Right lobe of liver (tissue), 6 donors: ENCODE measurements around the gene LCE6A. TPM values are rescaled to one million over a fixed set of nuclear protein-coding genes. Genes with fewer than 3 reads are reported as not detected.

ENCODE experiments used
- ATAC-seq, 4 donors: fragments of 200-7000 bp; cut with Tn5 transposase; one replicate each; pipeline ENCODE4 v1.9.1; 2020; ENCODE audit warnings: mild to moderate bottlenecking in 4 of 4, moderate library complexity in 4 of 4
- DNase-seq, 3 donors: peaks; one replicate each; pipeline ENCODE4 v3.0.0-alpha.2; 2020
- H3K27ac ChIP-seq, 3 donors: fragments of 200-600 bp; one replicate each; pipeline ENCODE4 v1.8.0; 2022
- H3K27me3 ChIP-seq, 2 donors: fragments of 200-600 bp; one replicate each; pipeline ENCODE4 v1.8.0; 2022
- H3K36me3 ChIP-seq, 4 donors: fragments of 200-600 bp; sonication (generic) in 1 of 4; one replicate each; pipeline versions ENCODE4 v1.5.1 to v1.8.0; 2017 to 2022; ENCODE audit warnings: control low read depth in 1 of 4
- H3K4me1 ChIP-seq, 4 donors: fragments of 200-600 bp; sonication (generic) in 1 of 4; one replicate each; pipeline versions ENCODE4 v1.5.1 to v1.8.0; 2017 to 2022; ENCODE audit warnings: control low read depth in 1 of 4
- H3K4me3 ChIP-seq, 3 donors: fragments of 200-600 bp; one replicate each; pipeline ENCODE4 v1.8.0; 2022
- H3K9me3 ChIP-seq, 4 donors: fragments of 200-600 bp; sonication (generic) in 1 of 4; one replicate each; pipeline versions ENCODE4 v1.5.1 to v1.8.0; 2017 to 2022; ENCODE audit warnings: control low read depth in 1 of 4
- POLR2A ChIP-seq: fragments of 450-650 bp; IDR thresholded peaks from one replicate; pipeline ENCODE4 v1.6.1; 2017; ENCODE audit warnings: antibody characterized with exemption, mild to moderate bottlenecking
- WGBS: methylation state at CpG from one replicate; pipeline ENCODE4 v1.1.6; 2018; ENCODE audit warnings: low coverage, low lambda C conversion rate; ENCODE audit not compliant: insufficient coverage; ENCODE audit errors: missing lambda C conversion rate; 5-methylcytosine and 5-hydroxymethylcytosine counted together
- intact Hi-C, 2 donors: fragments of 100-400 bp; cut with DNase I; formaldehyde crosslinking; loops; one replicate each; pipeline versions ENCODE4 v1.11.2 to v1.14.1; 2022
- total RNA-seq, 6 experiments: library from RNA; depleted of rRNA in 2 of 6; stranded (reverse); fragments of >200 nt in 2 of 6; fragmentation: NEBNext Ultra II Directional in 3 of 6; extraction: Animal tissue kit (Norgen Biotek cat#: 25700) in 3 of 6; gene quantifications; one replicate each; pipeline versions ENCODE4 v1.1.0 to v1.2.4, GENCODE V29; 2016 to 2023
- TF ChIP-seq, protein P1 (sequence below), 4 donors: fragments of 200-600 bp in 3 of 4; fragments of 450-650 bp in 1 of 4; IDR thresholded peaks; one replicate each; pipeline versions ENCODE4 v1.5.1 to v1.8.0; 2016 to 2022; ENCODE audit warnings: antibody characterized with exemption in 4 of 4, mild to moderate bottlenecking in 2 of 4
- donor health status: DM: no; HTN: yes; CAD: no.
- donor health status: DM: no; HTN: no; CAD: no.
- donor health status: DM: no; HTN: no; CAD: no.
- donor health status: DM: no; HTN: yes; CAD: no.
- donor health status: DM: no; HTN: yes; CAD: no.

The LCE6A gene
- total RNA-seq, 6 experiments from 2014 or later = not detected

DNA sequence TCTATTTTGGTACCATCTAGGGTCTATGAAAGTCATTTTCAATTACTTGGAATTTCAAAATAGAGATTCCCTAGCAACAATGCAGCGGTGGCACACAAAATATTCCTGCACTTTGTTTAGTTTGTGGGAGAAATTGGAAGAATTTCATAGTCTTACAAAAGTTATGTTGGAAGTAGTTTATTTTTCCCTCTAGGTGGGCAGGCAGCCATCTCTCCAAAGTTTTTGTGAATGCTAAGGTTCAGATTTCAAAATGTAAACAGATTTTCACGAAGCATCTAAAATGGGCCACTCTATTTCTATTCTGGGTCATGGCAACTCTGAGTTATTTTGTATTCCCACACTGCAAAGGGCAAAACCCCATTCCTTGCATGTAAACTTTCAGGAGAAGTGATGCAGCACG lies 43.4 kb downstream of the LCE6A start:
- ATAC-seq = peak; percentile 79 to 93 (median 87)
- intact Hi-C loops = no loop called here
- peak in 1 of 3 donors; percentile 79 for DNase-seq
- Histone ChIP-seq H3K36me3 (no peaks in the 10 kb centered on the region), H3K9me3 (no peaks in the 10 kb centered on the region), H3K4me1 (peaks cover 0 to 14% (median 4%) of the 10 kb centered on the region in 4 donors), H3K4me3 (no peak overlapping the region), H3K27me3 (no peaks in the 10 kb centered on the region), H3K27ac (peak overlapping the region in 2 of 3 donors; percentile 34 to 72)
- WGBS = 13% methylated on average over 3 of the region's 3 CpGs
- TF ChIP-seq, protein P1, sequence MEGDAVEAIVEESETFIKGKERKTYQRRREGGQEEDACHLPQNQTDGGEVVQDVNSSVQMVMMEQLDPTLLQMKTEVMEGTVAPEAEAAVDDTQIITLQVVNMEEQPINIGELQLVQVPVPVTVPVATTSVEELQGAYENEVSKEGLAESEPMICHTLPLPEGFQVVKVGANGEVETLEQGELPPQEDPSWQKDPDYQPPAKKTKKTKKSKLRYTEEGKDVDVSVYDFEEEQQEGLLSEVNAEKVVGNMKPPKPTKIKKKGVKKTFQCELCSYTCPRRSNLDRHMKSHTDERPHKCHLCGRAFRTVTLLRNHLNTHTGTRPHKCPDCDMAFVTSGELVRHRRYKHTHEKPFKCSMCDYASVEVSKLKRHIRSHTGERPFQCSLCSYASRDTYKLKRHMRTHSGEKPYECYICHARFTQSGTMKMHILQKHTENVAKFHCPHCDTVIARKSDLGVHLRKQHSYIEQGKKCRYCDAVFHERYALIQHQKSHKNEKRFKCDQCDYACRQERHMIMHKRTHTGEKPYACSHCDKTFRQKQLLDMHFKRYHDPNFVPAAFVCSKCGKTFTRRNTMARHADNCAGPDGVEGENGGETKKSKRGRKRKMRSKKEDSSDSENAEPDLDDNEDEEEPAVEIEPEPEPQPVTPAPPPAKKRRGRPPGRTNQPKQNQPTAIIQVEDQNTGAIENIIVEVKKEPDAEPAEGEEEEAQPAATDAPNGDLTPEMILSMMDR (IDR thresholded peaks at IDR 0.05) = no peak
- no peak for TF ChIP-seq POLR2A

DNA sequence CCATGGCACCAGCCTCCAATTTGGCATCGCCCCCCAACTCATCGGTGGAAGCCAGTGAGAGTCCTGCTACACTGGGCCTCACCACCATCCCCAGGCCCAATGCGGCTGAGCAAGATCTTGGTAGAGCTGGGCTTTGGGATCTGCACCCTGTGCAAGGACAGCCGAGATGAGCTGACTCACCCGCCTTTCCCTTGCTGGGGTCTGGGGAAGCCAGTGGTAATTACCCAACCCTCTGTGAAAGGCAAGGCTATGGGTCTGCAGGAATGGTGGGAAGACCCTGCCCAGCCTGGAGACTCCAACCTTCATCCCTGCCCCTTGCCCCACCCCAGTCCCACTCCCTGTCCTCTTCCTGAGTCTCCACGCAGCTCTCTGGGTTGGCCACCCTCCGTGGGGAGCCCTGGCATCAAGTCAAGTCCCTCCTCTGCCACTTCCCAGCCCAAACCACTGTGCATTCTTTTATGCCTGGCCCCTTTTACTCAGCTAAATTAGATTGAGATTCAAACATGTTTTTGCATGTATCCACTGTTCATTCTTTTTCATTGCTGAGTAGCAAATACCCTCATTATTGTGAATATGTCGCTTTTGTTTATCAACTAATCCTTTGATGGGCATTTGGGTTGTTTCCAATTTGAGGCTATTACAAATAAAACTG lies 44.2 kb downstream of the LCE6A start:
- peak overlapping the region in 2 of 3 donors; percentile 34 to 72 for H3K27ac ChIP-seq
- DNase-seq (no peak), ATAC-seq (peak in 3 of 4 donors; percentile 13 to 44 (median 21))
- no peaks in the 10 kb centered on the region for H3K27me3 ChIP-seq
- H3K9me3 ChIP-seq = no peaks in the 10 kb centered on the region
- WGBS = 26% methylated on average over 3 of the region's 8 CpGs
- peaks cover 0 to 12% (median 4%) of the 10 kb centered on the region in 4 donors for H3K4me1 ChIP-seq
- no peaks in the 10 kb centered on the region for H3K36me3 ChIP-seq
- TF ChIP-seq, protein P1 (IDR thresholded peaks at IDR 0.05) = no peak
- TF ChIP-seq POLR2A = no peak
- intact Hi-C loops = no loop called here
- no peak overlapping the region for H3K4me3 ChIP-seq

DNA sequence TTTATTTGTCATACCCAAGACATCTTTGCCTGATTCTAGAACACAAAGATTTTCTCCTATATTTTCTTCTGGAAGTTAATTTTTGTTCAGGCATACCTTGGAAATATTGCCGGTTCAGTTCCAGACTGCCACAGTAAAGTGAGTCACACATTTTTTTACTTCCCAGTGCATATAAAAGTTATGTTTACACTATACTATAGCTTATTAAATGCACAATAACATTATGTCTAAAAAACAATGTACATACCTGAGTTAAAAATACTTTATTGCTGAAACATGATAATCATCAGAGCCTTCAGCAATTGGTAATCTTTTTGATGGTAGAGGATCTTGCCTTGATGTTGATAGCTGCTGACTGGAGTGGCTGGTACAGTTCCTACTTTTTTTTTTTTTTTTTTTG lies 45.5 kb downstream of the LCE6A start:
- no peak overlapping the region for H3K27ac ChIP-seq
- peaks cover 0 to 12% (median 4%) of the 10 kb centered on the region in 4 donors for H3K4me1 ChIP-seq
- TF ChIP-seq POLR2A = no peak
- TF ChIP-seq, protein P1 (IDR thresholded peaks at IDR 0.05) = no peak
- H3K36me3 ChIP-seq = no peaks in the 10 kb centered on the region
- no peaks in the 10 kb centered on the region for H3K27me3 ChIP-seq
- no peak for ATAC-seq
- no peak overlapping the region for H3K4me3 ChIP-seq
- intact Hi-C loops = no loop called here
- WGBS = 73% methylated on average over 1 of the region's 1 CpG
- no peak for DNase-seq
- H3K9me3 ChIP-seq = no peaks in the 10 kb centered on the region

Other genes with a start within 250 kb of the LCE6A start
- gene LCE3C, start 242.6 kb upstream of the LCE6A start, total RNA-seq = not detected
- not detected for gene LCE3B, start 229.0 kb upstream of the LCE6A start, total RNA-seq
- gene LCE3A, start 219.8 kb upstream of the LCE6A start, total RNA-seq = not detected
- gene LCE2D, start 179.5 kb upstream of the LCE6A start, total RNA-seq = not detected
- not detected for gene LCE2C, start 167.6 kb upstream of the LCE6A start, total RNA-seq
- gene LCE2B, start 156.7 kb upstream of the LCE6A start, total RNA-seq = not detected
- gene LCE2A, start 144.5 kb upstream of the LCE6A start, total RNA-seq = not detected
- gene LCE4A, start 134.7 kb upstream of the LCE6A start, total RNA-seq = not detected
- gene KPRP, start 84.8 kb upstream of the LCE6A start, total RNA-seq = not detected
- gene LCE1F, start 67.7 kb upstream of the LCE6A start, total RNA-seq = not detected
- gene LCE1E, start 56.6 kb upstream of the LCE6A start, total RNA-seq = not detected
- not detected for gene LCE1D, start 46.1 kb upstream of the LCE6A start, total RNA-seq
- gene LCE1C, start 36.2 kb upstream of the LCE6A start, total RNA-seq = not detected
- gene LCE1B, start 30.9 kb upstream of the LCE6A start, total RNA-seq = not detected
- not detected for gene LCE1A, start 15.4 kb upstream of the LCE6A start, total RNA-seq
- not detected for gene LCE7A, start 17.1 kb downstream of the LCE6A start, total RNA-seq
- not detected for gene SMCP, start 35.5 kb downstream of the LCE6A start, total RNA-seq
- gene IVL, start 65.7 kb downstream of the LCE6A start, total RNA-seq = not detected
- not detected for gene SPRR5, start 104.3 kb downstream of the LCE6A start, total RNA-seq
- gene SPRR4, start 127.8 kb downstream of the LCE6A start, total RNA-seq = not detected
- not detected for gene SPRR1A, start 141.2 kb downstream of the LCE6A start, total RNA-seq
- gene SPRR3, start 158.9 kb downstream of the LCE6A start, total RNA-seq = under 1 TPM in 1 of 6 experiments, not detected in 5; 0.31 TPM
- gene SPRR1B, start 188.3 kb downstream of the LCE6A start, total RNA-seq = not detected
- gene SPRR2D, start 198.3 kb downstream of the LCE6A start, total RNA-seq = not detected
- gene SPRR2A, start 214.7 kb downstream of the LCE6A start, total RNA-seq = under 1 TPM in 1 of 6 experiments, not detected in 5; 0.40 TPM
- not detected for gene SPRR2B, start 228.8 kb downstream of the LCE6A start, total RNA-seq